HG02588 (cell line): ENCODE measurements around the gene PLCH1.

ENCODE experiments used
- ATAC-seq: cut with Tn5 transposase; IDR thresholded peaks from one replicate; pipeline ENCODE4 v1.9.1; 2021; ENCODE audit warnings: mild to moderate bottlenecking, moderate library complexity; ENCODE audit not compliant: unreplicated experiment

Gene PLCH1

GRCh38 chr3:155356594-155357370 lies 388.1 kb downstream of the PLCH1 start:
- ATAC-seq: no peak

- ATAC-seq: no peak
Measured at GRCh38 chr3:155354658-155355057, 390.2 kb downstream of the PLCH1 start.

GRCh38 chr3:155352900-155353490 lies 391.9 kb downstream of the PLCH1 start:
- ATAC-seq: no peak

- ATAC-seq: no peak
Measured at GRCh38 chr3:155350571-155350970, 394.3 kb downstream of the PLCH1 start.

GRCh38 chr3:155347901-155348300 lies 397.0 kb downstream of the PLCH1 start:
- no peak for ATAC-seq

- no peak for ATAC-seq
Measured at GRCh38 chr3:155342344-155342743, 402.5 kb downstream of the PLCH1 start.

- no peak for ATAC-seq
Measured at GRCh38 chr3:155339052-155339451, 405.8 kb downstream of the PLCH1 start.

- no peak for ATAC-seq
Measured at GRCh38 chr3:155335724-155336354, 409.0 kb downstream of the PLCH1 start.

GRCh38 chr3:155334914-155335723 lies 409.8 kb downstream of the PLCH1 start:
- ATAC-seq: peak; percentile 74

GRCh38 chr3:155334215-155334913 lies 410.5 kb downstream of the PLCH1 start:
- ATAC-seq: no peak

- no peak for ATAC-seq
Measured at GRCh38 chr3:155332716-155333115, 412.2 kb downstream of the PLCH1 start.

- no peak for ATAC-seq
Measured at GRCh38 chr3:155331078-155331477, 413.8 kb downstream of the PLCH1 start.

GRCh38 chr3:155330370-155330769 lies 414.5 kb downstream of the PLCH1 start:
- ATAC-seq: no peak

- ATAC-seq: no peak
Measured at GRCh38 chr3:155329513-155330048, 415.3 kb downstream of the PLCH1 start.

GRCh38 chr3:155327871-155328270 lies 417.0 kb downstream of the PLCH1 start:
- ATAC-seq: no peak

- ATAC-seq: no peak
Measured at GRCh38 chr3:155327430-155327829, 417.4 kb downstream of the PLCH1 start.

- no peak for ATAC-seq
Measured at GRCh38 chr3:155326901-155327300, 418.0 kb downstream of the PLCH1 start.

- ATAC-seq: no peak
Measured at GRCh38 chr3:155326244-155326643, 418.6 kb downstream of the PLCH1 start.
